Gastroesophageal sphincter (tissue), 3 donors: ENCODE measurements around the gene PPP1R2C.

Source experiments
- CTCF ChIP-seq, 4 experiments: fragments of 200-600 bp in 2 of 4; fragments of 450-650 bp in 2 of 4; sonication (generic) in 1 of 4; IDR thresholded peaks; one replicate each; pipeline ENCODE4 v1.5.1; 2017 to 2019; ENCODE audit warnings: antibody characterized with exemption in 4 of 4, mild to moderate bottlenecking in 2 of 4, moderate library complexity in 2 of 4
- POLR2A ChIP-seq, 2 donors: fragments of 450-650 bp; IDR thresholded peaks; one replicate each; pipeline ENCODE4 v1.6.1; 2017; ENCODE audit warnings: antibody characterized with exemption in 2 of 2, mild to moderate bottlenecking in 2 of 2, moderate library complexity in 1 of 2
- POLR2AphosphoS5 ChIP-seq: sonication (generic); formaldehyde crosslinking; IDR thresholded peaks from one replicate; pipeline ENCODE4 v1.6.1; 2017; ENCODE audit warnings: antibody characterized with exemption

- TF ChIP-seq CTCF (IDR thresholded peaks at IDR 0.05) (no peak), POLR2AphosphoS5 (no peak), POLR2A (IDR thresholded peaks at IDR 0.05) (no peak)
Observed at GRCh38 chrX:42778096-42778495, at the start of gene PPP1R2C.
